ENCODE measurements around the gene GRM7. TPM values are rescaled to one million over a fixed set of nuclear protein-coding genes. Genes with fewer than 3 reads are reported as not detected.

The GRM7 gene
- total and polyA plus RNA-seq, 9 of the 15 experiments (the other 6 are each of a cell fraction or from before 2014, with no cell fraction given) = not detected

DNA sequence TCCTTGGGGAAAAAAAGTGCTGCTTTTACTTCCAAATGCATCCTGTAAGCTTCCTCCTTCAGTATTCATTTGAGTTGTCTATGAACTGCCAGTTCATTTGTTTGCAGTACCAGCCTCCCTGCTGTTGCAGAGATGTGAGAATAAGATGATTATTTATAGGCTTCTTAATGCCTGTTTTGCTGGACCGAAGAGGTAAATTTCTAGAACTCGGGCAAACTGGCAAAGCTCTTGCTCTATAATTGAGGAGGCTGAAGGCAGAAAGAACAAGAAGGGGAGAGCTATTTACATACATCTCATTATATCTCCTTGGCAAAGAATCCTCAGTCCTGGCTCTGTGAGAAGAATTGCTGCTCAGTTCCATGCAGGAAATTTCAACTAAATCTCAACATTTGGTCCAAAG, 790.4 kb downstream of the GRM7 start (continued):
- TF ChIP-seq POLR2G (IDR thresholded peaks at IDR 0.05; ENCODE audit: low read depth, low read length) (no peak), CEBPG (CRISPR knock-in tag; IDR thresholded peaks at IDR 0.05) (no peak), CEBPG (tag; conservative IDR thresholded peaks at IDR 0.05 in 1 of 2, IDR thresholded peaks at IDR 0.05 in 1 of 2) (no peak), ZNF274 (IDR thresholded peaks at IDR 0.05; ENCODE audit: borderline replicate concordance, low read depth, low read length) (no peak), BACH1 (tag; IDR thresholded peaks at IDR 0.05) (no peak)

DNA sequence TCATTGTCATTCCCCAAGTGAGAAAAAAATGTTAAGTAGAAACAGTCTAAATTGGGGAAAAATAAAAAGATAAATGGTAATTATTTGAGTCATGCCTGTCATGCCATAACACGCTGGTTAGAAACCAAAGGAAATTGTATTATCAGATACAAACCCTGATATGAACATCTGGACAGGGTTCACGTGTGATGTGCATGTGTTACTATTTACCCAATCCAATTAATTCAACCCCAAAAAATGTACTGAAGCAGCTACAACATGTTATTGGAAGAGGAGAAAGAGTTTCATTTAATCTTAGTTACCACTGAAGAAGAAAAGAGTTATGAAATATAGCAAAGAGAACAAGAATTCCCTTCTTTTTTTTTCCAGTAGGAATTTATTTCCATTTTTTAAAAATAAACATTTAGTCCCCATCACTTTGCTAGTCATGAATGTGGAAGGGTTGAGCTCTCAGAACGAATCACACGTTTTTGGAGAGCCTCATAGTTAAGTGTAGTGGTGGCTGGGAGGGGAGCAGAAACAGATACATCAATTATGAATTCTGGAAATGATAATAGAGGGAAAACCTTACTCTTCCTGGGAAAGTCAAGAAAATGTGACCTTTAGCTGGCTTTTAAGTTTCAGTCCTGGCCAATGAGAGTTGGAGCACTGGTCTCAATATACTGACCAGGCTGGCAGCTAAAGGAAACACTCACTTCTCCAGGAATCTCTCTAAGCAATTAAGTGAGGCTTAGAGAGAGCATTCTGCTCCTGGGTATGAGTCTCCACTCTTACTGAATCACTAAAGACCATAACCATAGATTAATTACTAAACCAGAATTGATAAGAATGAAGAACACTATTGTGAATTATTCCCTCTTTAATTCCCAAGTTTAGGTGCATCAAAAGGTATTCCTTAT, 796.5 kb downstream of the GRM7 start:
- Histone ChIP-seq H3K9me1 (ENCODE audit: control insufficient read depth, insufficient read depth, low read length) (no peaks in the 10 kb centered on the region), H2AFZ (ENCODE audit: low read depth, low read length) (no peak overlapping the region), H4K20me1 (replicated peaks; ENCODE audit: control insufficient read depth, insufficient read depth, low read length) (no peaks in the 10 kb centered on the region), H3K4me3 (no peak overlapping the region), H3K27me3 (ENCODE audit: control insufficient read depth in 2 of 2, insufficient read depth in 2 of 2, low read length in 2 of 2) (no peaks in the 10 kb centered on the region), H3K27ac (ENCODE audit: extremely low read depth, low read depth, low read length) (no peak overlapping the region), H3K4me2 (ENCODE audit: insufficient read depth, low read length) (no peak overlapping the region), H3K9me3 (replicated peaks; ENCODE audit: control insufficient read depth, insufficient read depth, low read depth, low read length) (no peaks in the 10 kb centered on the region; the same call in 1 of the 2 replicates), H3K79me2 (ENCODE audit: control insufficient read depth, insufficient read depth, low read length) (no peaks in the 10 kb centered on the region), H3K36me3 (ENCODE audit: control insufficient read depth, insufficient read depth, low read length) (no peaks in the 10 kb centered on the region), H3K4me1 (replicated peaks in 1 of 2; ENCODE audit: control insufficient read depth in 2 of 2, insufficient read depth in 2 of 2, low read length in 2 of 2) (no peaks in the 10 kb centered on the region), H3K9ac (ENCODE audit: insufficient read depth in 1 of 2, low read depth in 2 of 2, low read length in 2 of 2) (no peak overlapping the region)
- ChIA-PET CTCF (ENCODE audit: low intra/inter-chr PET ratio) (no interaction called here), POLR2A (no interaction called here)
- DNase-seq (ENCODE audit: extremely low read depth in 1 of 4, low spot score in 3 of 4) (no peak), FAIRE-seq (no peak), ATAC-seq (no peak)
- intact Hi-C loops (cut with micrococcal nuclease) (no loop called here), in situ Hi-C loops (cut with MboI) (no loop called here)
- no TSS peak for BruUV-seq (replicated peaks)
- under 1% methylated on average over 4 of the region's 4 CpGs for WGBS (ENCODE audit: insufficient coverage, low coverage, missing lambda C conversion rate)
- no peak for TF ChIP-seq EWSR1 (IDR thresholded peaks at IDR 0.05; ENCODE audit: borderline replicate concordance, low read depth, partially characterized antibody)
- no peak for TF ChIP-seq SMC3 (conservative IDR thresholded peaks at IDR 0.05; ENCODE audit: insufficient read depth, low read depth, low read length)
- no peak for TF ChIP-seq ATF7 (IDR thresholded peaks at IDR 0.05)
- TF ChIP-seq, protein P1, sequence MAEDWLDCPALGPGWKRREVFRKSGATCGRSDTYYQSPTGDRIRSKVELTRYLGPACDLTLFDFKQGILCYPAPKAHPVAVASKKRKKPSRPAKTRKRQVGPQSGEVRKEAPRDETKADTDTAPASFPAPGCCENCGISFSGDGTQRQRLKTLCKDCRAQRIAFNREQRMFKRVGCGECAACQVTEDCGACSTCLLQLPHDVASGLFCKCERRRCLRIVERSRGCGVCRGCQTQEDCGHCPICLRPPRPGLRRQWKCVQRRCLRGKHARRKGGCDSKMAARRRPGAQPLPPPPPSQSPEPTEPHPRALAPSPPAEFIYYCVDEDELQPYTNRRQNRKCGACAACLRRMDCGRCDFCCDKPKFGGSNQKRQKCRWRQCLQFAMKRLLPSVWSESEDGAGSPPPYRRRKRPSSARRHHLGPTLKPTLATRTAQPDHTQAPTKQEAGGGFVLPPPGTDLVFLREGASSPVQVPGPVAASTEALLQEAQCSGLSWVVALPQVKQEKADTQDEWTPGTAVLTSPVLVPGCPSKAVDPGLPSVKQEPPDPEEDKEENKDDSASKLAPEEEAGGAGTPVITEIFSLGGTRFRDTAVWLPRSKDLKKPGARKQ (CRISPR knock-in tag; IDR thresholded peaks at IDR 0.05) = no peak
- TF ChIP-seq ZC3H8 (IDR thresholded peaks at IDR 0.05) = no peak
- TF ChIP-seq ARHGAP35 (IDR thresholded peaks at IDR 0.05; ENCODE audit: partially characterized antibody) = no peak
- TF ChIP-seq, protein P2, sequence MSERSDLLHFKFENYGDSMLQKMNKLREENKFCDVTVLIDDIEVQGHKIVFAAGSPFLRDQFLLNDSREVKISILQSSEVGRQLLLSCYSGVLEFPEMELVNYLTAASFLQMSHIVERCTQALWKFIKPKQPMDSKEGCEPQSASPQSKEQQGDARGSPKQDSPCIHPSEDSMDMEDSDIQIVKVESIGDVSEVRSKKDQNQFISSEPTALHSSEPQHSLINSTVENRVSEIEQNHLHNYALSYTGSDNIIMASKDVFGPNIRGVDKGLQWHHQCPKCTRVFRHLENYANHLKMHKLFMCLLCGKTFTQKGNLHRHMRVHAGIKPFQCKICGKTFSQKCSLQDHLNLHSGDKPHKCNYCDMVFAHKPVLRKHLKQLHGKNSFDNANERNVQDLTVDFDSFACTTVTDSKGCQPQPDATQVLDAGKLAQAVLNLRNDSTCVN (CRISPR knock-in tag; IDR thresholded peaks at IDR 0.05) = no peak
- no peak for TF ChIP-seq ZNF133 (CRISPR knock-in tag; IDR thresholded peaks at IDR 0.05)
- TF ChIP-seq ZNF785 (CRISPR knock-in tag; IDR thresholded peaks at IDR 0.05) = no peak
- TF ChIP-seq, protein P3, sequence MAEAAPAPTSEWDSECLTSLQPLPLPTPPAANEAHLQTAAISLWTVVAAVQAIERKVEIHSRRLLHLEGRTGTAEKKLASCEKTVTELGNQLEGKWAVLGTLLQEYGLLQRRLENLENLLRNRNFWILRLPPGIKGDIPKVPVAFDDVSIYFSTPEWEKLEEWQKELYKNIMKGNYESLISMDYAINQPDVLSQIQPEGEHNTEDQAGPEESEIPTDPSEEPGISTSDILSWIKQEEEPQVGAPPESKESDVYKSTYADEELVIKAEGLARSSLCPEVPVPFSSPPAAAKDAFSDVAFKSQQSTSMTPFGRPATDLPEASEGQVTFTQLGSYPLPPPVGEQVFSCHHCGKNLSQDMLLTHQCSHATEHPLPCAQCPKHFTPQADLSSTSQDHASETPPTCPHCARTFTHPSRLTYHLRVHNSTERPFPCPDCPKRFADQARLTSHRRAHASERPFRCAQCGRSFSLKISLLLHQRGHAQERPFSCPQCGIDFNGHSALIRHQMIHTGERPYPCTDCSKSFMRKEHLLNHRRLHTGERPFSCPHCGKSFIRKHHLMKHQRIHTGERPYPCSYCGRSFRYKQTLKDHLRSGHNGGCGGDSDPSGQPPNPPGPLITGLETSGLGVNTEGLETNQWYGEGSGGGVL (CRISPR knock-in tag; IDR thresholded peaks at IDR 0.05) = no peak
- TF ChIP-seq, protein P4, sequence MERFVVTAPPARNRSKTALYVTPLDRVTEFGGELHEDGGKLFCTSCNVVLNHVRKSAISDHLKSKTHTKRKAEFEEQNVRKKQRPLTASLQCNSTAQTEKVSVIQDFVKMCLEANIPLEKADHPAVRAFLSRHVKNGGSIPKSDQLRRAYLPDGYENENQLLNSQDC (CRISPR knock-in tag; IDR thresholded peaks at IDR 0.05) = no peak

Measured in K562 (cell line).